IMR-90 (cell line): Measurements from ENCODE around the gene GAPDH. TPM values are rescaled to one million over a fixed set of nuclear protein-coding genes. Genes with fewer than 3 reads are reported as not detected.

Source experiments
- ATAC-seq: fragments of 200-7000 bp; cut with Tn5 transposase; 2 replicates; pipeline ENCODE4 v1.9.1; 2020; ENCODE audit warnings: low read depth, mild to moderate bottlenecking, moderate library complexity
- BruUV-seq: library from RNA; stranded (reverse); fragments of 400-500 nt; replicated peaks from 2 replicates; lab custom pipeline; 2021; lab: Mats Ljungman, UMichigan
- CTCF ChIA-PET: fragments of 300-600 bp; formaldehyde crosslinking; extraction: SDS; loops from one replicate; lab custom pipeline; 2021; ENCODE audit warnings: antibody characterized with exemption; lab: Yijun Ruan, JAX
- POLR2A ChIA-PET: fragments of 300-600 bp; sonication (Branson Sonifier 250); formaldehyde crosslinking; loops from one replicate; lab custom pipeline; 2022; ENCODE audit warnings: antibody characterized with exemption; ENCODE audit not compliant: unreplicated experiment; lab: Charles Lee
- DNase-seq: peaks from one replicate; pipeline ENCODE4 v3.0.0; 2013
- H2AFZ ChIP-seq: replicated peaks from 2 replicates; pipeline ENCODE3; 2013; ENCODE audit warnings: low read length, mild to moderate bottlenecking; ENCODE audit not compliant: poor library complexity
- H2AK5ac ChIP-seq: 2 replicates; pipeline ENCODE4 v1.6.1; 2013; ENCODE audit warnings: low read depth, low read length, inconsistent platforms
- H2AK9ac ChIP-seq: replicated peaks from 2 replicates; pipeline ENCODE3; 2013; ENCODE audit warnings: mild to moderate bottlenecking, low read depth, low read length, moderate library complexity; ENCODE audit not compliant: poor library complexity
- H2BK120ac ChIP-seq: 2 replicates; pipeline ENCODE4 v1.6.1; 2013; ENCODE audit warnings: low read depth, low read length, inconsistent platforms
- H2BK15ac ChIP-seq: 3 replicates; pipeline ENCODE4 v1.6.1; 2013; ENCODE audit warnings: low read depth, low read length, inconsistent platforms
- H2BK20ac ChIP-seq: 2 replicates; pipeline ENCODE4 v1.6.1; 2013; ENCODE audit warnings: low read depth, mild to moderate bottlenecking, inconsistent platforms, low read length, moderate library complexity
- H2BK5ac ChIP-seq: 2 replicates; pipeline ENCODE4 v1.6.1; 2013; ENCODE audit warnings: mild to moderate bottlenecking, low read depth, low read length, inconsistent platforms; ENCODE audit not compliant: poor library complexity, severe bottlenecking
- H3K14ac ChIP-seq: replicated peaks from 2 replicates; pipeline ENCODE4 v1.6.1; 2013; ENCODE audit warnings: low read depth, low read length, inconsistent platforms
- H3K18ac ChIP-seq: 2 replicates; pipeline ENCODE4 v1.6.1; 2013; ENCODE audit warnings: low read depth, low read length, control low read depth
- H3K23ac ChIP-seq: 2 replicates; pipeline ENCODE4 v1.6.1; 2013; ENCODE audit warnings: low read depth, low read length, inconsistent platforms
- H3K27ac ChIP-seq: 2 replicates; pipeline ENCODE4 v1.5.1; 2013; ENCODE audit warnings: mild to moderate bottlenecking, control low read depth, low read length; ENCODE audit not compliant: insufficient read depth
- H3K27me3 ChIP-seq: 2 replicates; pipeline ENCODE4 v1.6.1; 2013; ENCODE audit warnings: low read length; ENCODE audit not compliant: control insufficient read depth, insufficient read depth
- H3K36me3 ChIP-seq: 2 replicates; pipeline ENCODE4 v1.6.1; 2013; ENCODE audit warnings: low read length, mixed read lengths; ENCODE audit not compliant: control insufficient read depth, insufficient read depth
- H3K4ac ChIP-seq: 2 replicates; pipeline ENCODE4 v1.6.1; 2013; ENCODE audit warnings: low read depth, low read length, inconsistent platforms
- H3K4me1 ChIP-seq: 2 replicates; pipeline ENCODE4 v1.6.1; 2013; ENCODE audit warnings: low read length, mixed read lengths; ENCODE audit not compliant: control insufficient read depth, insufficient read depth
- H3K4me2 ChIP-seq: 2 replicates; pipeline ENCODE4 v1.6.1; 2013; ENCODE audit warnings: low read depth, mild to moderate bottlenecking, control low read depth, low read length, moderate library complexity
- H3K4me3 ChIP-seq: 2 replicates; pipeline ENCODE4 v1.5.1; 2013; ENCODE audit warnings: low read depth, mild to moderate bottlenecking, control low read depth, low read length, moderate library complexity; ENCODE audit not compliant: insufficient read depth
- H3K56ac ChIP-seq: 2 replicates; pipeline ENCODE4 v1.6.1; 2013; ENCODE audit warnings: low read length, inconsistent platforms; ENCODE audit not compliant: insufficient read depth; ENCODE audit errors: extremely low read depth
- H3K79me1 ChIP-seq, 2 experiments: 2 replicates each; pipeline ENCODE4 v1.6.1; 2013; ENCODE audit warnings: low read length in 2 of 2, inconsistent platforms in 1 of 2, low read depth in 1 of 2
- H3K9ac ChIP-seq: 2 replicates; pipeline ENCODE4 v1.6.1; 2013; ENCODE audit warnings: low read depth, low read length, control low read depth
- H3K9me1 ChIP-seq: 2 replicates; pipeline ENCODE4 v1.6.1; 2013; ENCODE audit warnings: low read length, inconsistent platforms; ENCODE audit not compliant: insufficient read depth
- H3K9me3 ChIP-seq: 2 replicates; pipeline ENCODE4 v1.6.1; 2013; ENCODE audit warnings: low read length; ENCODE audit not compliant: control insufficient read depth, insufficient read depth
- H4K20me1 ChIP-seq: 2 replicates; pipeline ENCODE4 v1.6.1; 2013; ENCODE audit warnings: low read length, inconsistent platforms; ENCODE audit not compliant: insufficient read depth
- H4K5ac ChIP-seq: 2 replicates; pipeline ENCODE4 v1.6.1; 2013; ENCODE audit warnings: mild to moderate bottlenecking, low read depth, low read length, control low read depth
- H4K8ac ChIP-seq, 2 experiments: 2 replicates each; pipeline ENCODE4 v1.6.1; 2013; ENCODE audit warnings: low read depth in 2 of 2, low read length in 2 of 2, control low read depth in 1 of 2, inconsistent platforms in 1 of 2
- H4K91ac ChIP-seq: 2 replicates; pipeline ENCODE4 v1.6.1; 2013; ENCODE audit warnings: low read depth, low read length, inconsistent platforms; ENCODE audit not compliant: insufficient read depth
- CEBPB ChIP-seq: IDR thresholded peaks from 2 replicates; pipeline ENCODE4 v1.6.1; 2012; ENCODE audit warnings: low read depth, low read length, improper control_type of control experiment
- CTCF ChIP-seq: conservative IDR thresholded peaks from 2 replicates; pipeline ENCODE4 v1.5.1; 2012; ENCODE audit warnings: mild to moderate bottlenecking, low read depth, low read length, improper control_type of control experiment
- FOS ChIP-seq: fragments of 150-350 bp; IDR thresholded peaks from 2 replicates; pipeline ENCODE4 v1.6.1; 2016; ENCODE audit warnings: low read depth, low read length
- MAZ ChIP-seq: IDR thresholded peaks from 2 replicates; pipeline ENCODE4 v1.6.1; 2012; ENCODE audit warnings: low read depth, mild to moderate bottlenecking, low read length, improper control_type of control experiment, moderate library complexity, borderline replicate concordance
- MXI1 ChIP-seq: IDR thresholded peaks from 2 replicates; pipeline ENCODE4 v1.6.1; 2012; ENCODE audit warnings: low read depth, mild to moderate bottlenecking, low read length, moderate library complexity, borderline replicate concordance
- RAD21 ChIP-seq: IDR thresholded peaks from 2 replicates; pipeline ENCODE4 v1.6.1; 2012; ENCODE audit warnings: low read length, improper control_type of control experiment
- RCOR1 ChIP-seq: IDR thresholded peaks from 2 replicates; pipeline ENCODE4 v1.6.1; 2012; ENCODE audit warnings: mild to moderate bottlenecking, low read length, improper control_type of control experiment; ENCODE audit not compliant: insufficient replicate concordance
- RFX5 ChIP-seq: IDR thresholded peaks from 2 replicates; pipeline ENCODE4 v1.8.0; 2012; ENCODE audit warnings: low read depth, mild to moderate bottlenecking, low read length, moderate library complexity
- SMC3 ChIP-seq: fragments of 150-350 bp; IDR thresholded peaks from 2 replicates; pipeline ENCODE4 v1.6.1; 2016; ENCODE audit warnings: low read depth, mild to moderate bottlenecking, antibody characterized with exemption, low read length, moderate library complexity
- WGBS, 2 experiments: methylation state at CpG; one replicate each; pipeline versions ENCODE4 v1.1.5 to v1.1.7; 2013; ENCODE audit warnings: missing lambda C conversion rate in 2 of 2; ENCODE audit not compliant: insufficient read length in 1 of 2; ENCODE audit errors: extremely low coverage in 2 of 2; 5-methylcytosine and 5-hydroxymethylcytosine counted together
- dilution Hi-C: fragments of 300-500 bp; cut with HindIII; formaldehyde crosslinking; loops from one replicate; pipeline ENCODE4 v1.14.3; 2018; ENCODE audit warnings: low sequenced_read_pairs; ENCODE audit not compliant: unreplicated experiment
- in situ Hi-C: fragments of 300-500 bp; cut with MboI; formaldehyde crosslinking; loops from 3 replicates; pipeline ENCODE4 v1.14.3; 2019; ENCODE audit warnings: low sequenced_read_pairs, inconsistent platforms, mixed read lengths
- intact Hi-C: fragments of 100-400 bp; cut with micrococcal nuclease; formaldehyde crosslinking; loops from 2 replicates; pipeline ENCODE4 v1.10.0; 2022
- polyA plus RNA-seq, 3 experiments: library from polyadenylated mRNA; depleted of rRNA; stranded (reverse); fragments of >200 nt; gene quantifications; 2 replicates each; pipeline ENCODE4 v1.2.3, GENCODE V29; 2012; ENCODE audit warnings: low replicate concordance in 1 of 3
- total RNA-seq: library from RNA; depleted of rRNA; stranded (reverse); fragments of >200 nt; gene quantifications from 2 replicates; pipeline ENCODE4 v1.2.3, GENCODE V29; 2012
- TF ChIP-seq, protein P1 (sequence below): fragments of 150-350 bp; IDR thresholded peaks from 2 replicates; pipeline ENCODE4 v1.6.1; 2016; ENCODE audit warnings: low read depth, mild to moderate bottlenecking, low read length, moderate library complexity, borderline replicate concordance

The GAPDH gene
- total and polyA plus RNA-seq, 2 of the 4 experiments (the other 2 are of a cell fraction): 12,939 to 21,893 TPM

- in situ Hi-C loops: no loop called here
- CTCF ChIA-PET: interaction anchor here (1.3 kb wide), 1 partner anchor 20 kb away, joined by 5 read pairs; no protein-coding TSS in a partner anchor
- no peak overlapping the region for H2BK15ac ChIP-seq
These were observed 25.2 kb downstream of the GAPDH start for GRCh38 chr12:6559500-6559899.

More at GRCh38 chr12:6559500-6559899, 25.2 kb downstream of the GAPDH start:
- no peak overlapping the region for H4K5ac ChIP-seq
- WGBS, 2 experiments: 100% methylated on average over 1 of the region's 1 CpG; no CpG with 5 or more reads in 1 of the 2 experiments
- H3K23ac ChIP-seq: no peak overlapping the region
- H2BK20ac ChIP-seq: no peak overlapping the region
- no peak overlapping the region for H2AK5ac ChIP-seq
- TF ChIP-seq MXI1 (no peak), RAD21 (no peak), SMC3 (no peak), RFX5 (no peak), CEBPB (no peak), RCOR1 (no peak), CTCF (no peak), FOS (no peak), MAZ (no peak)
- TF ChIP-seq, protein P1, sequence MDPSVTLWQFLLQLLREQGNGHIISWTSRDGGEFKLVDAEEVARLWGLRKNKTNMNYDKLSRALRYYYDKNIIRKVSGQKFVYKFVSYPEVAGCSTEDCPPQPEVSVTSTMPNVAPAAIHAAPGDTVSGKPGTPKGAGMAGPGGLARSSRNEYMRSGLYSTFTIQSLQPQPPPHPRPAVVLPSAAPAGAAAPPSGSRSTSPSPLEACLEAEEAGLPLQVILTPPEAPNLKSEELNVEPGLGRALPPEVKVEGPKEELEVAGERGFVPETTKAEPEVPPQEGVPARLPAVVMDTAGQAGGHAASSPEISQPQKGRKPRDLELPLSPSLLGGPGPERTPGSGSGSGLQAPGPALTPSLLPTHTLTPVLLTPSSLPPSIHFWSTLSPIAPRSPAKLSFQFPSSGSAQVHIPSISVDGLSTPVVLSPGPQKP: no peak
- no peak overlapping the region for H3K4me2 ChIP-seq
- ATAC-seq (no peak), DNase-seq (no peak)
- H3K14ac ChIP-seq: no peak overlapping the region
- POLR2A ChIA-PET: no interaction called here
- peaks cover 10% of the 10 kb centered on the region for H4K20me1 ChIP-seq
- H3K4me3 ChIP-seq: no peak overlapping the region
- no peak overlapping the region for H2AFZ ChIP-seq
- H4K8ac ChIP-seq: no peak overlapping the region
- no peak overlapping the region for H3K4ac ChIP-seq
- peaks cover 45% of the 10 kb centered on the region for H3K36me3 ChIP-seq
- dilution Hi-C loops: no loop called here
- no peak overlapping the region for H2AK9ac ChIP-seq
- no peak overlapping the region for H3K18ac ChIP-seq
- H3K27ac ChIP-seq: no peak overlapping the region
- peaks cover 20 to 55% of the 10 kb centered on the region in 2 experiments; a peak in 3 of 4 replicates for H3K79me1 ChIP-seq
- no peak overlapping the region for H2BK120ac ChIP-seq
- no peak overlapping the region for H3K9ac ChIP-seq
- intact Hi-C loops: loop anchor here (5.0 to 10.0 kb wide), 3 partner anchors 48 to 575 kb away; partner anchors contain the start of genes CHD4 and ZNF384
- H3K9me3 ChIP-seq: no peaks in the 10 kb centered on the region
- H3K9me1 ChIP-seq: no peaks in the 10 kb centered on the region; the same call in 1 of the 2 replicates
- H4K91ac ChIP-seq: no peak overlapping the region
- H3K4me1 ChIP-seq: peaks cover 2% of the 10 kb centered on the region; the same call in 1 of the 2 replicates
- no peak overlapping the region for H2BK5ac ChIP-seq
- BruUV-seq: no TSS peak
- H3K56ac ChIP-seq: no peak overlapping the region
- no peaks in the 10 kb centered on the region for H3K27me3 ChIP-seq
